Calu3 (cell line): ENCODE results near the gene SAMD10. TPM values are rescaled to one million over a fixed set of nuclear protein-coding genes. Genes with fewer than 3 reads are reported as not detected.

Experiments
- BruUV-seq: library from RNA; stranded (reverse); fragments of 400-500 nt; replicated peaks from 2 replicates; lab custom pipeline; 2021; lab: Mats Ljungman, UMichigan
- CTCF ChIA-PET: fragments of 300-600 bp; sonication (Branson Sonifier 250); formaldehyde crosslinking; loops from one replicate; lab custom pipeline; 2022; ENCODE audit warnings: antibody characterized with exemption; lab: Charles Lee
- DNase-seq: peaks from one replicate; pipeline ENCODE4 v3.0.0; 2022
- H3K27ac Mint-ChIP-seq: one replicate; pipeline ENCODE4 v1.8.0; 2022; ENCODE audit warnings: mixed read lengths; ENCODE audit not compliant: unreplicated experiment
- H3K27me3 Mint-ChIP-seq: one replicate; pipeline ENCODE4 v1.8.0; 2022; ENCODE audit warnings: mixed read lengths; ENCODE audit not compliant: unreplicated experiment
- H3K36me3 Mint-ChIP-seq: one replicate; pipeline ENCODE4 v1.8.0; 2022; ENCODE audit warnings: mild to moderate bottlenecking, moderate library complexity, mixed read lengths; ENCODE audit not compliant: insufficient read depth, unreplicated experiment
- H3K4me1 Mint-ChIP-seq: one replicate; pipeline ENCODE4 v1.8.0; 2022; ENCODE audit warnings: mild to moderate bottlenecking, low read depth, mixed read lengths; ENCODE audit not compliant: unreplicated experiment
- H3K4me3 Mint-ChIP-seq: one replicate; pipeline ENCODE4 v1.8.0; 2022; ENCODE audit warnings: mild to moderate bottlenecking, low read depth, moderate library complexity, mixed read lengths; ENCODE audit not compliant: unreplicated experiment
- H3K9me3 Mint-ChIP-seq: one replicate; pipeline ENCODE4 v1.8.0; 2022; ENCODE audit warnings: low read depth, mixed read lengths; ENCODE audit not compliant: unreplicated experiment
- CTCF ChIP-seq: fragments of 200-600 bp; IDR thresholded peaks from one replicate; pipeline ENCODE4 v1.8.0; 2022; ENCODE audit warnings: antibody characterized with exemption; ENCODE audit not compliant: unreplicated experiment
- intact Hi-C: fragments of 100-400 bp; cut with micrococcal nuclease; formaldehyde crosslinking; loops from one replicate; pipeline ENCODE4 v1.10.0; 2022; ENCODE audit not compliant: unreplicated experiment
- total RNA-seq: library from RNA; stranded (reverse); gene quantifications from 2 replicates; pipeline ENCODE4 v1.2.3, GENCODE V29; 2022

SAMD10 gene
- total RNA-seq, 1 experiment from 2014 or later, result 23.6 TPM

GRCh38 chr20:63957004-63957689 lies 22.3 kb downstream of the SAMD10 start:
- BruUV-seq, result no TSS peak
- intact Hi-C loops, result no loop called here
- CTCF ChIA-PET, result interaction anchor here (0.5 to 2.0 kb wide), 4 partner anchors 17 to 419 kb away, joined by 3 to 17 read pairs (median 4); partner anchors contain the start of genes PRPF6 and SAMD10

GRCh38 chr20:63956664-63957003 lies 22.8 kb downstream of the SAMD10 start:
- Mint-ChIP-seq H3K36me3 (peaks cover 79% of the 10 kb centered on the region), H3K27me3 (no peaks in the 10 kb centered on the region), H3K9me3 (no peaks in the 10 kb centered on the region), H3K4me3 (peak overlapping the region; percentile 85), H3K27ac (peak overlapping the region; percentile 77), H3K4me1 (peaks cover 23% of the 10 kb centered on the region)
- no peak for DNase-seq
- intact Hi-C loops, result no loop called here
- BruUV-seq, result no TSS peak
- CTCF ChIA-PET, result interaction anchor here (0.6 to 2.0 kb wide), 6 partner anchors 17 to 419 kb away, joined by 3 to 17 read pairs (median 4); partner anchors contain the start of genes PRPF6, SAMD10 and TPD52L2
- TF ChIP-seq CTCF, result no peak

More at GRCh38 chr20:63957004-63957689, 22.3 kb downstream of the SAMD10 start:
- peak; percentile 77 for DNase-seq
- TF ChIP-seq CTCF, result no peak
- Mint-ChIP-seq H3K27ac (peak overlapping the region; percentile 77), H3K9me3 (no peaks in the 10 kb centered on the region), H3K27me3 (no peaks in the 10 kb centered on the region), H3K4me1 (peaks cover 23% of the 10 kb centered on the region), H3K4me3 (peak overlapping the region; percentile 85), H3K36me3 (peaks cover 82% of the 10 kb centered on the region)

GRCh38 chr20:63955827-63956663 lies 23.4 kb downstream of the SAMD10 start, which contains the start of gene UCKL1:
Gene UCKL1 (minus strand): TSS chr20:63956416. CDS start chr20:63956372, 44 bp downstream.
- no peak for TF ChIP-seq CTCF
- Mint-ChIP-seq H3K4me3 (peak within 1 kb of the TSS; percentile 85), H3K36me3 (peaks cover 73% of the 10 kb centered on the region), H3K9me3 (no peaks in the 10 kb centered on the region), H3K27ac (peak within 1 kb of the TSS; percentile 77), H3K4me1 (peaks cover 23% of the 10 kb centered on the region), H3K27me3 (no peaks in the 10 kb centered on the region)
- no TSS peak for BruUV-seq
- intact Hi-C loops, result no loop called here
- DNase-seq, result peak; percentile 98
- CTCF ChIA-PET, result interaction anchor here (0.6 to 2.0 kb wide), 4 partner anchors 18 to 91 kb away, joined by 3 to 17 read pairs (median 5); partner anchors contain the start of genes PRPF6, SAMD10 and TPD52L2

GRCh38 chr20:63955281-63955826 lies 24.1 kb downstream of the SAMD10 start:
- DNase-seq, result peak; percentile 67
- CTCF ChIA-PET, result interaction anchor here (0.9 to 1.2 kb wide), 2 partner anchors 25 to 90 kb away, joined by 5 read pairs; partner anchors contain the start of genes PRPF6 and TPD52L2
- H3K9me3 Mint-ChIP-seq, result no peaks in the 10 kb centered on the region
- H3K27me3 Mint-ChIP-seq, result no peaks in the 10 kb centered on the region
- H3K4me1 Mint-ChIP-seq, result peaks cover 23% of the 10 kb centered on the region
- BruUV-seq, result no TSS peak
- intact Hi-C loops, result no loop called here
- TF ChIP-seq CTCF, result peak; percentile 53
- H3K4me3 Mint-ChIP-seq, result peak overlapping the region; percentile 85
- H3K36me3 Mint-ChIP-seq, result peaks cover 71% of the 10 kb centered on the region
- peak overlapping the region; percentile 77 for H3K27ac Mint-ChIP-seq
